Epithelial cell of esophagus (primary cell): Measurements from ENCODE around the gene ZNF823.
"Not testable (repeated sequence)": the region's sequence is repeated elsewhere in the genome, so short reads cannot be mapped to it uniquely, and the experiment has no call there.

Experiments used
- DNase-seq: peaks from one replicate; pipeline ENCODE4 v3.0.0; 2010; ENCODE audit warnings: low read depth
- H3K4me3 ChIP-seq: 2 replicates; pipeline ENCODE4 v1.5.1; 2011; ENCODE audit warnings: mild to moderate bottlenecking, low read length, control low read depth
- CTCF ChIP-seq: IDR thresholded peaks from 2 replicates; pipeline ENCODE4 v1.5.1; 2011; ENCODE audit warnings: low read depth, mild to moderate bottlenecking, low read length, control low read depth, inconsistent platforms; ENCODE audit not compliant: insufficient read depth; ENCODE audit errors: missing control alignments

Gene ZNF823

DNA sequence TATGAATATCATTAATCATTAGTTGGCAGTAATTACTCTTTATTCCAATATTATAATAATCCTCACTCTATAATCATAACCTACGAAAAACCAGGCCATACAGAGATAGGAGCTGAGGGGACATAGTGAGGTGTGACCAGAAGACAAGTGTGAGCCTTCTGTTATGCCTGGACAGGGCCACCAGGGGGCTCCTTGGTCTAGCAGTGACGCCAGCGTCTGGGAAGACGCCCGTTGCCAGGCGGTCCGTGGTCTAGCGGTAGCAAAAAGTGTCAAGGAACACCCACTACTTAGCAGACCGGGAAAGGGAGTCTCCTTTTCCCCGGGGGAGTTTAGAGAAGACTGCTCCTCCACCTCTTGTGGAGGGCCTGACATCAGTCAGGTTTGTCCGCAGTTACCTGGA, 32.8 kb upstream of the ZNF823 start:
- H3K4me3 ChIP-seq, DNase-seq: not testable (repeated sequence)
- TF ChIP-seq CTCF, result peak; percentile 22

GRCh38 chr19:11769995-11770394, 31.2 kb upstream of the ZNF823 start:
- no peak overlapping the region for H3K4me3 ChIP-seq
- no peak for TF ChIP-seq CTCF
- DNase-seq, result no peak

DNA sequence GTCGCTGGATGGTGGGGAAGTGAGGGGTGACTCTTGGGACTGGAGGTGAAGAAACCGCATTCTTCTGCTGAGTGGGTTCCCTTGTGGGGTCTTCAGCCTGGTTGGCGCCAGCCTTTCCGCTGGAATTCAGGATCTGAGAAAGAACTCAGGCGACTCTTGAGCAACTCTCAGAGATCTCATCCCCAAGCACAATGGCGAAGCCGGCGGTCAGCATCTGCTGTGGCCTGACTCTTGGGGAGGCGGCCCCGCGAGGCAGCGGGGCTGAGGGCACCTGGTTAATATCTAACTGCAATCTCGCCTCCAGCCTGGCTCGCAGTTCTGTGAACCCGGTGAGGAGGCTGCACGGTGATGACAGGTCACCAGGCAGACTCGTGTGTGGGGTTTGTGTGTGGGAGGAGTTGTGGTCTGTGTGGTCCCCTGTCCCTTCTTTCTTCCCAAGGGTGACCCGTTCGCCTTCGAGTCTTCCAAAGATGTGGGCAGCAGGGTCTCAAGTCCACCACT, 28.9 kb upstream of the ZNF823 start:
- H3K4me3 ChIP-seq, result peak overlapping the region; percentile 72
- TF ChIP-seq CTCF, result no peak
- peak; percentile 12 for DNase-seq

GRCh38 chr19:11766597-11767591, 28.1 kb upstream of the ZNF823 start, which contains the start of gene ZNF441:
TSS of gene ZNF441 (plus strand) at chr19:11767000. CDS start at chr19:11767194, 194 bp downstream.
- peak; percentile 95 for DNase-seq
- peak within 1 kb of the TSS; percentile 72 for H3K4me3 ChIP-seq
- no peak for TF ChIP-seq CTCF

- no peak for TF ChIP-seq CTCF
- no peak for DNase-seq
- no peak overlapping the region for H3K4me3 ChIP-seq
Observed at GRCh38 chr19:11763611-11764010, 24.9 kb upstream of the ZNF823 start.

- no peak overlapping the region for H3K4me3 ChIP-seq
- TF ChIP-seq CTCF, result no peak
- DNase-seq, result no peak
Observed at GRCh38 chr19:11763117-11763516, 24.4 kb upstream of the ZNF823 start.
